ENCODE measurements around the gene TASOR2.

DNA sequence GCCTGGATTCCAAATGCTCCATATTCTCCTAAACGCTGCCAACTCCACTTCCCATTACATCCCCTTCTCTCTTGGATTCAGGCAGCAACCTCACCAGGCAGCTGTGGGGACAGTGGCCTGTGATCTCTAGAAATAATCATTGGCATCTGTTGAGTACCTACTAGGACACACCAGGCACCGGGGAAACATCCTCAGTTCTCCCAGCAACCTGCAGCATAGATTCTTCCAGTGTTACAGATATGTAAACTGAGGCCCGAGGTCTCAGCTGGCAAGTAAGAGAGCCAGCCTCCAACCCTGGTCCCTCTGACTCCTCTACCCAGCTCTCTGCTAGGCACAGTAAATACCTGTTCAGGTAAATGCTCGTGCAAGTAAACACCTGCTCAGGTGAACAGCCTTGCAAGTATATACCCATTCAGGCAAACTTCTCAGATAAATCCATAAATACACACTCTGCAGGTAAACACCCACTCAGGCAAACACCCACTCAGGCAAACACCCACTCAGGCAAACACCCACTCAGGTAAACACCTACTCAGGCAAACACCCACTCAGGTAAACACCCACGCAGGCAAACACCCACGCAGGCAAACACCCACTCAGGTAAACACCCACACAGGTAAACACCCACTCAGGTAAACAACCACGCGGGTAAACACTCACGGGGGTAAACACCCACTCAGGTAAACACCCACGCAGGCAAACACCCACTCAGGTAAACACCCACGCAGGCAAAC is 37.0 kb upstream of the TASOR2 start:
- TF ChIP-seq, protein P1, sequence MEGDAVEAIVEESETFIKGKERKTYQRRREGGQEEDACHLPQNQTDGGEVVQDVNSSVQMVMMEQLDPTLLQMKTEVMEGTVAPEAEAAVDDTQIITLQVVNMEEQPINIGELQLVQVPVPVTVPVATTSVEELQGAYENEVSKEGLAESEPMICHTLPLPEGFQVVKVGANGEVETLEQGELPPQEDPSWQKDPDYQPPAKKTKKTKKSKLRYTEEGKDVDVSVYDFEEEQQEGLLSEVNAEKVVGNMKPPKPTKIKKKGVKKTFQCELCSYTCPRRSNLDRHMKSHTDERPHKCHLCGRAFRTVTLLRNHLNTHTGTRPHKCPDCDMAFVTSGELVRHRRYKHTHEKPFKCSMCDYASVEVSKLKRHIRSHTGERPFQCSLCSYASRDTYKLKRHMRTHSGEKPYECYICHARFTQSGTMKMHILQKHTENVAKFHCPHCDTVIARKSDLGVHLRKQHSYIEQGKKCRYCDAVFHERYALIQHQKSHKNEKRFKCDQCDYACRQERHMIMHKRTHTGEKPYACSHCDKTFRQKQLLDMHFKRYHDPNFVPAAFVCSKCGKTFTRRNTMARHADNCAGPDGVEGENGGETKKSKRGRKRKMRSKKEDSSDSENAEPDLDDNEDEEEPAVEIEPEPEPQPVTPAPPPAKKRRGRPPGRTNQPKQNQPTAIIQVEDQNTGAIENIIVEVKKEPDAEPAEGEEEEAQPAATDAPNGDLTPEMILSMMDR (IDR thresholded peaks at IDR 0.05): no peak
- TF ChIP-seq POLR2A (IDR thresholded peaks at IDR 0.05): no peak
